ENCODE results near the gene KLK6.

Gene KLK6

DNA sequence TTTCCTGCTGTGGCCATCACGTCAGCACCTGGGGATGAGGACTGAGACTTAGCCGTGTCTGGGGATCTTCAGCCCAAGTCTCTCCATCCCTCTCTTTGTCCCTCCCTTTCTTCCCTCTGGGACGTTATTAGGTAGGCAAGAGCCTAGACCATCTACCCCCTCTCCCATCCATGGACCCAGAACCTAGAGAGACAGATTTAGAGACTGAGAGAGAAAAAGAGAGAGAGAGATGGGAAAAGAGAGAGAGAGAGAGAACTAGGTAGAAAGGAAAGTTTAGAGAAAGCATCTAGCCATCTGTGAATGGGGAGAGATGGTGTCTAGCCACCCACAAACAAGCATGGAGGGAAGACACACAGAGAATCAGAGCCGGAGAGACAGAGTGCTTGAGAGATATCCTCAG lies 58.7 kb downstream of the KLK6 start:
- DNase-seq (ENCODE audit: low read depth): no peak

DNA sequence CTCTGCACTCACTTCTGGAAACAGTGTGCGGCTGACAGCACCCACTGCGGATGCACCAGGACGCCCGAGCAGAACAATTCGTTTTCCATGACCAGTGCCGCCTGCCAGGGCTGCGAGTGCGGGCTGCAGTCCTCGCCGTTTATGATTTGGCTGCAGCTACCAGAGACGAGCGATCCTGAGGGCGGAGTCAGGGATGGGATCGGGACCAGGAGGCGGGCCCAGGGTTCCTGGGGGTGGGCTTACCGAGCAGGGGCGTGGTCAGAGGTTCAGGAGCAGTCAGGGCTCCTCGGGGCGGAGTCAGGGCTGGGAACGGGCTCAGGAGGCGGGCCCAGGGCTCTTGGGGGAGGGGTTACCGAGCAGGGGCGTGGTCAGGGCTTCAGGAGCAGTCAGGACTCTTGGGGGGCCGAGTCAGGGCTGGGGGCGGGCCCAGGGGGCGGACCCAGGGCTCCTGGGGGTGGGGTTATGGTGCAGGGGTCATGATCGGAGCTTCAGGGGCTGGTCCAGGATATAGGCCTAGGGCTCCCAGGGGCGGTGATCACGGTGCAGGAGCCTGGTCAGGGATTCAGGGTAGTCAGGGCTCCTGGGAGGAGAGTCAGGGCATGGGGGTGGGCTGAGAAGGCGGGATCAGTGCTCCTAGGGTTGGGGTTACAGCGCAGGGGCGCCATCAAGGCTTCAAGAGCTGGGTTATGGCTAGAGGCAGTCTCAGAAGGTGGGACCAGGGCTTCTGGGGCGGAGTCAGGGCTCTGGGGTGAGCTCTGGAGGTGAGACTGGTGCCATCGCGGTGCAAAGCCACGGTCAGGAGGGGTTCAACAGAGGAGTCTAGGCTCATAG lies 59.9 kb downstream of the KLK6 start:
- no peak for DNase-seq (ENCODE audit: low read depth)

All from activated T-helper 1 cell treated with Interleukin-2 at 50 U/mL for 16 hours (primary cell).